ENCODE results near the gene SYT1. TPM values are rescaled to one million over a fixed set of nuclear protein-coding genes. Genes with fewer than 3 reads are reported as not detected.

Gene SYT1
- polyA plus RNA-seq, 3 donors: 0.72 TPM; not detected in 2

DNA sequence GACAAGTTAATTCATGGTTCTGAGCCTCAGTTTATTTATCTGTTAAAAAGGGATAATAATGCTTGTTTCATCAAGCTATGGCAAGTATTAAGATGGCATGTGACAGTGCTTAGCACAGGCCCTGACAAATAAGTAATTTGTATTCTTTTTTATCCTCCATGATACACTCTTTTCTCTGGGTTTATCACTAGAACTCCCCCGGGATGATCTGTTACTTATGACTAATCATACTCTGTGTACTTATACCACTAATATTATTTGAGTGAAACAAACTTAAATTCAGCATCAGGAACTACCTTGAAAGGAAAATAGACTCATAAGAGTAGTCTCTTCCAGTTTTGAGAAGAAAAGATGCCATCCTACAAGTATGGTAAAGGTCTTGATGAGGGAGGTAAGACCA lies 542.4 kb downstream of the SYT1 start:
- Histone ChIP-seq H3K4me1 (ENCODE audit: control insufficient read depth in 1 of 2, insufficient read depth in 2 of 2, low read length in 2 of 2) (no peaks in the 10 kb centered on the region), H2AFZ (ENCODE audit: insufficient read depth, low read depth, low read length, poor library complexity, severe bottlenecking) (no peak overlapping the region), H3K9me3 (replicated peaks in 1 of 2; ENCODE audit: control insufficient read depth in 1 of 2, insufficient read depth in 1 of 2, low read length in 2 of 2) (no peaks in the 10 kb centered on the region), H3K79me2 (ENCODE audit: insufficient read depth, low read length) (no peaks in the 10 kb centered on the region), H3K9ac (ENCODE audit: insufficient read depth, low read length, poor library complexity, severe bottlenecking) (no peak overlapping the region), H3K27me3 (ENCODE audit: control insufficient read depth in 2 of 2, insufficient read depth in 2 of 2, low read length in 2 of 2) (no peaks in the 10 kb centered on the region), H4K20me1 (ENCODE audit: insufficient read depth, low read length) (no peaks in the 10 kb centered on the region), H3K4me3 (replicated peaks in 1 of 3; ENCODE audit: low read depth in 2 of 3, low read length in 3 of 3) (no peak overlapping the region), H3K27ac (ENCODE audit: low read depth in 1 of 2, low read length in 2 of 2) (no peak overlapping the region), H3K36me3 (replicated peaks in 1 of 2; ENCODE audit: control insufficient read depth in 1 of 2, insufficient read depth in 2 of 2, low read length in 2 of 2) (no peaks in the 10 kb centered on the region), H3K4me2 (replicated peaks; ENCODE audit: extremely low read depth, low read length, poor library complexity, severe bottlenecking) (no peak overlapping the region)
- Mint-ChIP-seq H3K27me3 (ENCODE audit: low read depth in 3 of 3) (no peaks in the 10 kb centered on the region), H3K4me3 (no peak overlapping the region), H3K36me3 (no peaks in the 10 kb centered on the region), H3K9me3 (no peaks in the 10 kb centered on the region), H3K4me1 (no peaks in the 10 kb centered on the region), H3K27ac (no peak overlapping the region)
- TF ChIP-seq, protein P1, sequence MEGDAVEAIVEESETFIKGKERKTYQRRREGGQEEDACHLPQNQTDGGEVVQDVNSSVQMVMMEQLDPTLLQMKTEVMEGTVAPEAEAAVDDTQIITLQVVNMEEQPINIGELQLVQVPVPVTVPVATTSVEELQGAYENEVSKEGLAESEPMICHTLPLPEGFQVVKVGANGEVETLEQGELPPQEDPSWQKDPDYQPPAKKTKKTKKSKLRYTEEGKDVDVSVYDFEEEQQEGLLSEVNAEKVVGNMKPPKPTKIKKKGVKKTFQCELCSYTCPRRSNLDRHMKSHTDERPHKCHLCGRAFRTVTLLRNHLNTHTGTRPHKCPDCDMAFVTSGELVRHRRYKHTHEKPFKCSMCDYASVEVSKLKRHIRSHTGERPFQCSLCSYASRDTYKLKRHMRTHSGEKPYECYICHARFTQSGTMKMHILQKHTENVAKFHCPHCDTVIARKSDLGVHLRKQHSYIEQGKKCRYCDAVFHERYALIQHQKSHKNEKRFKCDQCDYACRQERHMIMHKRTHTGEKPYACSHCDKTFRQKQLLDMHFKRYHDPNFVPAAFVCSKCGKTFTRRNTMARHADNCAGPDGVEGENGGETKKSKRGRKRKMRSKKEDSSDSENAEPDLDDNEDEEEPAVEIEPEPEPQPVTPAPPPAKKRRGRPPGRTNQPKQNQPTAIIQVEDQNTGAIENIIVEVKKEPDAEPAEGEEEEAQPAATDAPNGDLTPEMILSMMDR (IDR thresholded peaks at IDR 0.05): no peak
- intact Hi-C loops (cut with micrococcal nuclease): no loop called here
- no CpG with 5 or more reads among the region's 1 CpG for WGBS (ENCODE audit: insufficient coverage)
- DNase-seq: no peak

DNA sequence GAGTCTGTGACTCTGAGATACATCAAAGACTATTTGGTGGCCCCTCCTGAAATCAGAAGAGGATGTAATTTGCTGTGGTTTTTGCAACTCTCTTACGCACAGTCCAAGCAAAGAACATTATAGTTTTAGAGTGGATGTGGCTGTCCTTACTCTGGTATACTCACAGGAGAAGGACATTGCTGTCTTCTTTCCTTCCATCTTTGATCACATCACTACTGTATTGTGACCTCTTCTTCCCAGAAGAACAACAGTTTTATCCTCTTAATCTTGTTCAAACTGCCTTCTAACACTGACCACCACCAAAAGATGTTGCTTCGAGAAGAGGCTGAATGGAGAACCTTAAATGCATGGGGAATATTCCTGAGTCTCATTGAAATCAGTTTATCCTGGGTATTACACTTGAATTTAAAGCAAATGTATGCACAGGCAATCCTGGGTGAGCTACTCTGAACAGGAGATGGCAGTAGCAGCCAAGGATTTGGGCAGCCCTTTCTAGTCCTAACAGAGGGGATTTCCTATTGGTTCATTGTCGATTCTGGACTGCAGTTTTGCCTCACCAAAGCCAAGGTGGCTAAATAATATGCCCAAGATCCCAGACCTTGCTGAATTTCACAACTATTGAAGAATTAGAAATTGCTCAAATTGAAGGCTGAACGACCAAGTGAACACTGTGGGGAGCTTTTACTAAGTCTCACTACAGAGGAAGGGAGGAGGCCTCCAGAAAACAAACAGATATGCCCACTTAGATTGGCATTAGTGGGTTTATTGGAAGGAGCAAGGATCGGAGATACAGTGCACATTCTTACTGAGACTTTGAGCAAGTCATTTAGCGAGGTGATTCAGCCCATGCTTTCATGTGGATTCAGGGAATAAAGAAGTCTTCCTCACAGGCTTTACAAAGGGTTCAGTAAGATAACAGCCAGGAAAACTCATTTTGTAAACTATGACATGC lies 543.4 kb downstream of the SYT1 start:
- Mint-ChIP-seq H3K27ac (no peak overlapping the region), H3K27me3 (ENCODE audit: low read depth in 3 of 3) (no peaks in the 10 kb centered on the region), H3K4me1 (no peaks in the 10 kb centered on the region), H3K4me3 (no peak overlapping the region), H3K36me3 (no peaks in the 10 kb centered on the region), H3K9me3 (no peaks in the 10 kb centered on the region)
- TF ChIP-seq, protein P1 (IDR thresholded peaks at IDR 0.05): no peak
- no peak overlapping the region for H3K9ac ChIP-seq (ENCODE audit: insufficient read depth, low read length, poor library complexity, severe bottlenecking)
- no peak for DNase-seq
- no peaks in the 10 kb centered on the region for H3K4me1 ChIP-seq (ENCODE audit: control insufficient read depth in 1 of 2, insufficient read depth in 2 of 2, low read length in 2 of 2)
- WGBS (ENCODE audit: insufficient coverage): 60% methylated on average over 2 of the region's 6 CpGs
- H4K20me1 ChIP-seq (ENCODE audit: insufficient read depth, low read length): no peaks in the 10 kb centered on the region
- H3K9me3 ChIP-seq (replicated peaks in 1 of 2; ENCODE audit: control insufficient read depth in 1 of 2, insufficient read depth in 1 of 2, low read length in 2 of 2): no peaks in the 10 kb centered on the region
- no peaks in the 10 kb centered on the region for H3K79me2 ChIP-seq (ENCODE audit: insufficient read depth, low read length)
- intact Hi-C loops (cut with micrococcal nuclease): no loop called here
- no peak overlapping the region for H3K27ac ChIP-seq (ENCODE audit: low read depth in 1 of 2, low read length in 2 of 2)
- H3K4me2 ChIP-seq (replicated peaks; ENCODE audit: extremely low read depth, low read length, poor library complexity, severe bottlenecking): no peak overlapping the region
- H2AFZ ChIP-seq (ENCODE audit: insufficient read depth, low read depth, low read length, poor library complexity, severe bottlenecking): no peak overlapping the region
- no peaks in the 10 kb centered on the region for H3K27me3 ChIP-seq (ENCODE audit: control insufficient read depth in 2 of 2, insufficient read depth in 2 of 2, low read length in 2 of 2)
- no peak overlapping the region for H3K4me3 ChIP-seq (replicated peaks in 1 of 3; ENCODE audit: low read depth in 2 of 3, low read length in 3 of 3)
- no peaks in the 10 kb centered on the region for H3K36me3 ChIP-seq (replicated peaks in 1 of 2; ENCODE audit: control insufficient read depth in 1 of 2, insufficient read depth in 2 of 2, low read length in 2 of 2)

Measured in CD14-positive monocyte (primary cell).